GM19372 (cell line): ENCODE data around the gene NMT1.

Source experiments
- ATAC-seq: cut with Tn5 transposase; IDR thresholded peaks from one replicate; pipeline ENCODE4 v1.9.1; 2021; ENCODE audit warnings: mild to moderate bottlenecking, low read depth, moderate library complexity; ENCODE audit not compliant: unreplicated experiment

The NMT1 gene

GRCh38 chr17:45060797-45061605 is at the start of gene NMT1:
TSS of gene NMT1 (plus strand) at chr17:45061317. CDS start at chr17:45061330, 13 bp downstream.
- ATAC-seq = peak; percentile 87

GRCh38 chr17:45011767-45012166 is 49.4 kb upstream of the NMT1 start:
- no peak for ATAC-seq

- no peak for ATAC-seq
Measured at GRCh38 chr17:45013021-45013997, 47.8 kb upstream of the NMT1 start.

GRCh38 chr17:45016237-45016636 is 44.9 kb upstream of the NMT1 start:
- no peak for ATAC-seq

GRCh38 chr17:45016823-45017222 is 44.3 kb upstream of the NMT1 start:
- no peak for ATAC-seq

- ATAC-seq = no peak
Measured at GRCh38 chr17:45018514-45018847, 42.6 kb upstream of the NMT1 start.

GRCh38 chr17:45018848-45019711 is 42.0 kb upstream of the NMT1 start:
- no peak for ATAC-seq

- no peak for ATAC-seq
Measured at GRCh38 chr17:45020354-45021138, 40.6 kb upstream of the NMT1 start.

GRCh38 chr17:45021607-45022287 is 39.4 kb upstream of the NMT1 start:
- no peak for ATAC-seq

GRCh38 chr17:45022288-45022648 is 38.8 kb upstream of the NMT1 start:
- no peak for ATAC-seq

- no peak for ATAC-seq
Measured at GRCh38 chr17:45022655-45023339, 38.3 kb upstream of the NMT1 start.

- ATAC-seq = no peak
Measured at GRCh38 chr17:45029096-45029495, 32.0 kb upstream of the NMT1 start.

- no peak for ATAC-seq
Measured at GRCh38 chr17:45029758-45030423, 31.2 kb upstream of the NMT1 start.

- ATAC-seq = no peak
Measured at GRCh38 chr17:45030733-45031132, 30.4 kb upstream of the NMT1 start.

- ATAC-seq = no peak
Measured at GRCh38 chr17:45031231-45032173, 29.6 kb upstream of the NMT1 start.

GRCh38 chr17:45032174-45032541 is 29.0 kb upstream of the NMT1 start:
- no peak for ATAC-seq

GRCh38 chr17:45034599-45034998 is 26.5 kb upstream of the NMT1 start:
- no peak for ATAC-seq
